ENCODE measurements around the gene ILDR2.
"Not testable (repeated sequence)": the region's sequence is repeated elsewhere in the genome, so short reads cannot be mapped to it uniquely, and the experiment has no call there.

ILDR2 gene

GRCh38 chr1:166884040-166884642 lies 91.2 kb downstream of the ILDR2 start:
- peak; percentile 73 for DNase-seq

DNA sequence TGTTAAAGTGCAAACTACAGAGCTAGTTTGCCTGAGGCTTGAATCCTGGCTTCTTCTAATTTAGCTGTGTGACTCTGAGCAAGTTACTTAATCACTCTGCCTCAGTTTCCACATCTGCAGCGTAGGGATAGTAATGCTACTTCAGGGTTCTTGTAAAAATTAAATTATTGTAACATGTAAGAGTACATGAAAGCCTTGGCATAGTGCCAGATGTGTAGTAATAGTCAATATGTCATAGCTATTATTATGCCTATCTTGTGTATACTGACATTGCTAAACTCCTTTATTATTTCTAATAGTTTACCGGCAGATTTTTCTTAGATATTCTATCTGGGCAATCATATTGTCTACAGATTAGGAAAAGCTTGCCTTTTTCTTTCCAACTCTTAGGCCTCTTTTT lies 92.4 kb downstream of the ILDR2 start:
- no peak for DNase-seq

- not testable (repeated sequence) for DNase-seq
Observed at GRCh38 chr1:166878173-166878917, 97.0 kb downstream of the ILDR2 start.

- DNase-seq: no peak
Observed at GRCh38 chr1:166876540-166876838, 98.9 kb downstream of the ILDR2 start.

DNA sequence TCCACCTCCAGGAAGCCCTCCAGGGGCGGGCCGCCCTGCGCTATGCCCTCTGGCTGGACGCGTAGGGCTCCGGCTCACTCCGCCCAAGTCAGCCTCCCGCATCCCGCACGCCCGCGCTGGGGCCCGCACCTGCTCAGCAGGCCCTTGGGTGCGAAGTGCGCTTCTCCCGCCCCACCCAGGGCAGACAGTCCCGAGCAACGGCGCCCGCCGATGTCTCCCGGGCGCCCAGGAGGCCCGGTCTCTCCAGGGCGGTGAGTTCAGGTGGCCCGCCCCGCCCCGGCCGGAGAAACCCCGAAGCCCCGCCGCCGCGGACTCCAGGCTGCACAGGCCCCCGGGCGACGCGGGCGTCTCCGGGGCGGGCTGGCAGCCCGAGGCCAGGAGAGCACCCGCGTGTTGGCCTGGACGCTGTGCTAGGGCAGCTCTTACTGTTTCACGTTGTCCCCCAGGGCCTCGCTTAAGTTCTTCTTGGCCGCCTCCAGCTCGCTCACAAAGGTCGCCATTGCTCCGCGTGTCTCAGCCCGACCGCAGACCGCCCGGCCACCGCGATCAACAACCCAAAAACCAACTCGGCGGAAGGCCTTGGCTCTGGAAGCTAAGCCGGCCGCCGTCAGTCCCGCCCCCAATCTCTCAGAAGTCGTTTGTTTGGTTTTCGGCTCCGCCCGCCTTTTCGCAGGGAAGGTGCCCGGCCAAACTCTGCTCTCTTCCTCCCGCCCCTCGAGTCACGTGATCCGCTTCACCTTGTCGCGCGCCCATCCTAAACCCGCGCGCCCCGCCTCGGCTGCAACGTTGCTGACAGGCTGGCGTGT lies 99.4 kb downstream of the ILDR2 start, which contains the start of gene TADA1:
Gene TADA1 (minus strand): TSS at position 531 of the 806 bp plus-strand sequence. CDS start 31 bp downstream, at position 500.
- peak; percentile 100 for DNase-seq

DNA sequence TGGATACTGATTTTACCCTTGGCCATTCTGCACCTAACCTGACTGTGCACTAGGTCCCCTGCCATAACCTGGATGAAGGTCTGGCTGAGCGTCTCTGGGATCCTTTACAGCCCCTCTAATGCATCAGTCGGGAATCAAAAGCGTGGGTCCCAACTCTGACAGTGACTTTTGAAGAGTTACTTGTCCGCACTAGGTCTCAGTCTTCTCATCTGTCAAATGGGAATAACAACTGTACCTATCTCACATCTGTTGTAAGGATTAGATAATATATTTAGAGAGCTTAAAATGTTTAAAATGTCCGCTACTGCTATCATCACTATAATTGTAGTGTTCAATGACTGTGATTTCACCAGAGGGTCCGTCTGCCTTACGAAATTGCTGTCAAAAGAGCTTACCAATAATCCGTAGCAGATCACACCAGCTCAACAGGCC lies 100.0 kb downstream of the ILDR2 start:
- no peak for DNase-seq

GRCh38 chr1:166874464-166874863 lies 100.9 kb downstream of the ILDR2 start:
- no peak for DNase-seq

GRCh38 chr1:166870584-166870983 lies 104.8 kb downstream of the ILDR2 start:
- no peak for DNase-seq

DNA sequence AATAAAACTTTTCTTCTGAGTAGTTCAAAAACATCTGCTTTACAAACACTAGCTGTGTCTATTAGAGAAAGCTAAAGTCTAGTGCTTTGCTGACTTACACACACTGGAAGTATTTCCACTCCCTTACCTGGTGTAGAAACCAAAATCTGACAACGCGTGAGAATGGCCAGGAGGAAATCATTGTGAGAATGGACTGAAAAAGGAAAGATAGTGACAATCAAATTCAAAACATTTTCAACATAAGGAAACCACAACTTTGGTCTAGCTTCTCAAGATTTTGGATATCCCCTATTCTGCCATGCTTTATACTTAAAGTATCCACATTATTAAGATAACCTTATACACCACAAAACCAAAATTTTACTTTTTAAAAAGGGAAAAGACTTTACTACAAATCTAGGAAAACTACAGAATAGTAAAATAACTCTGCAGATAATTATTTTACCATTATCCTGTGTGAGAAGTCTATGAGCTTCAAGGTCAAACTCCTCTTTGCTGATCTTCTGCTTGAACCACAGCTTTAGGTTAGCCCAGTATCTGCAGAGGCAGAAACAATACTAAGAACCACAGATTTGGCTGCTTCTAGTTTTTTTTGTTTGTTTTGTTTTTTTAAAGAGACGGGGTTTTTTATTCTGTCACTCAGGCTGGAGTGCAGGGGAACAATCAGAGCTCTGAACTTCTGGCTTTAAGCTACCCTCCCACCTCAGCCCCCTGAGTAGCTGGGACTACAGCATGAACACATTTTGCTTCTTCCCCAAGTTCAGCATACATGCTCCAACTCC lies 105.8 kb downstream of the ILDR2 start:
- DNase-seq: no peak

- DNase-seq: no peak
Observed at GRCh38 chr1:166868639-166869038, 106.7 kb downstream of the ILDR2 start.

DNA sequence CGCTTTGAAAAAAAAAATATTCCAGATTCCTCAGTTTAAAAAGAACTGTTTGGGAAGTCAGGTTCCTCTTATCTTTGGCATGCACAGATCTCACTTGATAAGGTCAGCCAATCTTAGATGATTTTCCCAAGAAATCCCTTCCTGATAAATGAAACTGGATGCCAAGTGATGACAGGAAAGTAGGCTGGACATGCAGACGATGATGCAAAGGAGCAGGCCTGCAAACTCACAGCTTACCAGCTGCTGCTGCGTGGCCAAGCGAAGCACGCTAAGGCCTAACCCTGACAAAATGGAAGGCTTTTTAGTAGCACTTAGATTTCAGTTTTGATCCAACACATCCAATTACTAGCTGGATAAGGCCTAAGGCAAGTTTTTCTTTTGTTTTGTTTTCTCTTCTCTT lies 109.4 kb downstream of the ILDR2 start:
- DNase-seq: peak; percentile 13

GRCh38 chr1:166859597-166859996 lies 115.7 kb downstream of the ILDR2 start:
- DNase-seq: no peak

DNA sequence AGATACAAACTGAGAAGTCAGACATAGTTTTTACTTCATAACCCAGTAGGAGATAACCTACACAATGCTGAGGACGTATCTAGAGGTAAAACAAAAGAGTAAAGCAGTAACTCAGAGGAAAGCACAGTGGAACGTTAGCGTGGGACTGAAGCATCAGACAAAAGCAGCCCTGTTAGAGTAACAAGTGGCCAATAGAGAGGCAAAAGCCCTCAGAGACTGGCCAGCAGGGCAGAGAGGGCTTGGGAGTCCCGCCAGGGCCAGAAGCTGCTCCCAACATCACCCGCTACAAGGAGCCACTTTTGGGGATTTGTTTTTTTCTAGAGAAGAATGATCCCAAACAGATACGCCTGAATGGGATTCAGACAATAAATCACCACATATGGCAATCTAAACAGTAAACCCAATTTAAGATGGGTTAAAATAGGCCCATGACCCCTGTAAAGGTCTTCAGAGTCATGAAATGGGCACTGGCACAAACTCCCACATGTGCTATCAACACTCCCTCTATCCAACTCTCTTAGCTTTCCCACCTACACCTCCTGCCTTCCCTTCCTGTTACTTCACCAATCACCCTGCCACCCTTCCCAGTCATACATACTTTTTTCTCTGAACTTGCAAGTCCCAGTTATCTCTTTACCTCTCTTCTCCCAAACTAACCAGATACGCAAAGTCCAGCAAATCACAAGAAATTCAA lies 116.5 kb downstream of the ILDR2 start:
- no peak for DNase-seq

Data from hematopoietic multipotent progenitor cell treated with erythropoietin and hydrocortisone succinate and interleukin-3 and kit ligand, for 4 days (in vitro differentiated cells).